HFF-Myc (cell line): ENCODE data around the gene DAND5.
A peak's percentile ranks its signal among the peaks of the same experiment; 100 is the strongest.

Experiments
- DNase-seq: peaks from one replicate; pipeline ENCODE4 v3.0.0-alpha.2; 2011; ENCODE audit warnings: low read depth; ENCODE audit errors: extremely low read depth
- H3K4me3 ChIP-seq: replicated peaks from 2 replicates; pipeline ENCODE4 v1.5.1; 2011; ENCODE audit warnings: low read depth, mild to moderate bottlenecking, control low read depth, low read length
- CTCF ChIP-seq: IDR thresholded peaks from 2 replicates; pipeline ENCODE4 v1.5.1; 2012; ENCODE audit warnings: mild to moderate bottlenecking, low read depth, low read length, control low read depth; ENCODE audit errors: missing control alignments

Gene DAND5

DNA sequence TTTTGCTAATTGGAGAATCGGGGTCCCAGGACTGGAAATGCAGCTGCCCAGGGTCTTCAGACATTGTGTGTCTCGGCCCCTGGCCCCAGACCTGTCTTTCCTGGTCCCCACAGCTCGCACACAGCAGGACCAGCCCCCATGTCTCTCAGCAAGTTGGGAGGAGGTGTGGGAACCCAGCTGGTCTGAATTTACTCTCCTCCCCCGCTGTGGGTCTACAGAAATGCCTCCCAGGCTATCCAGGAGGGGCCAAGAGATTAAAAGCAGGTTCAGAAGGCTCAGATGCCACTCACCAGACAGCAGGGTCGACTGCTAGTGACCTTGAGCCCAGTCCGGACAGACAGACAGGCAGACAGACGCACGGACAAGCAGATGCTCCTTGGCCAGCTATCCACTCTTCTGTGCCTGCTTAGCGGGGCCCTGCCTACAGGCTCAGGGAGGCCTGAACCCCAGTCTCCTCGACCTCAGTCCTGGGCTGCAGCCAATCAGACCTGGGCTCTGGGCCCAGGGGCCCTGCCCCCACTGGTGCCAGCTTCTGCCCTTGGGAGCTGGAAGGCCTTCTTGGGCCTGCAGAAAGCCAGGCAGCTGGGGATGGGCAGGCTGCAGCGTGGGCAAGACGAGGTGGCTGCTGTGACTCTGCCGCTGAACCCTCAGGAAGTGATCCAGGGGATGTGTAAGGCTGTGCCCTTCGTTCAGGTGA, at the start of gene DAND5:
TSS of gene DAND5 (plus strand) at position 285 of the 697 bp plus-strand sequence. CDS start at position 370, 85 bp downstream.
- H3K4me3 ChIP-seq = no peak within 1 kb of the TSS
- TF ChIP-seq CTCF = no peak
- no peak for DNase-seq

DNA sequence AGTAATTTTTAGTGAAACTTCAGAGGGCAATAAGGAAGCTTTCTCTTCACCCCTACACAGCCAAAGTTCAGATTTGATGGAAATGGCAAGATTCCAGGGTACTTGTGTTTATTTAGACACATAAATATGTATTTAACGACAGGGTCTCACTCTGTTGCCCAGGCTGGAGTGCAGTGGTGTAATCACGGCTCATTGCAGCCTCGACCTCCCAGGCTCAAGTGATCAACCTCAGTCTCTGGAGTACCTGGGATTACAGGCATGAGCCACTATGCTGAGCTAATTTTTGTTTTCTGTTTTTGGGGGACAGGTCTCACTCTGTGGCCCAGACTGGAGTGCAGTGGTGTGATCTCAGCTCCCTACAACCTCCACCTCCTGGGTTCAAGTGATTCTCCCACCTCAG, 48.3 kb upstream of the DAND5 start:
- H3K4me3 ChIP-seq = no peak overlapping the region
- TF ChIP-seq CTCF = no peak
- DNase-seq = no peak

DNA sequence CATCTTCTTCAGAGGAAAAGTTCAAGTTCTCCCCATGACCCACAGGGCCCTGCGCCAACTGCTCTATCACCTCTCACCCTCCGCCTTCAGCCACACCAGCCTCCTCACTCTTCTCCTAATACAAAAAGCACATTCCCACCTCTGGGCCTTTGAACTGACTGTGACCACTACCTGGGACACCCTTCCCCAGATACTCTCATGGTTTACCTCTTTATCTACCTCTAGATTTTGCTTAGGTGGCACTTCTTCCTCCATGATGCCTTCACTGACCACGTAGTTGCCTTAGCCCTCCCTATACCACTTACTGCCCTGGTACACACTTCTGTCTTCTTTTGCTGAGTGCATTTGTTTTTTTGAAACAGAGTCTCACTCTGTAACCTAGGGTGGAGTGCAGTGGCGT, 46.4 kb upstream of the DAND5 start:
- DNase-seq = no peak
- no peak for TF ChIP-seq CTCF
- H3K4me3 ChIP-seq = no peak overlapping the region

GRCh38 chr19:12924621-12925310, 44.6 kb upstream of the DAND5 start:
- H3K4me3 ChIP-seq = no peak overlapping the region
- no peak for TF ChIP-seq CTCF
- DNase-seq = no peak

GRCh38 chr19:12930002-12930645, 39.3 kb upstream of the DAND5 start:
- H3K4me3 ChIP-seq = no peak overlapping the region
- no peak for DNase-seq
- peak; percentile 6 for TF ChIP-seq CTCF

DNA sequence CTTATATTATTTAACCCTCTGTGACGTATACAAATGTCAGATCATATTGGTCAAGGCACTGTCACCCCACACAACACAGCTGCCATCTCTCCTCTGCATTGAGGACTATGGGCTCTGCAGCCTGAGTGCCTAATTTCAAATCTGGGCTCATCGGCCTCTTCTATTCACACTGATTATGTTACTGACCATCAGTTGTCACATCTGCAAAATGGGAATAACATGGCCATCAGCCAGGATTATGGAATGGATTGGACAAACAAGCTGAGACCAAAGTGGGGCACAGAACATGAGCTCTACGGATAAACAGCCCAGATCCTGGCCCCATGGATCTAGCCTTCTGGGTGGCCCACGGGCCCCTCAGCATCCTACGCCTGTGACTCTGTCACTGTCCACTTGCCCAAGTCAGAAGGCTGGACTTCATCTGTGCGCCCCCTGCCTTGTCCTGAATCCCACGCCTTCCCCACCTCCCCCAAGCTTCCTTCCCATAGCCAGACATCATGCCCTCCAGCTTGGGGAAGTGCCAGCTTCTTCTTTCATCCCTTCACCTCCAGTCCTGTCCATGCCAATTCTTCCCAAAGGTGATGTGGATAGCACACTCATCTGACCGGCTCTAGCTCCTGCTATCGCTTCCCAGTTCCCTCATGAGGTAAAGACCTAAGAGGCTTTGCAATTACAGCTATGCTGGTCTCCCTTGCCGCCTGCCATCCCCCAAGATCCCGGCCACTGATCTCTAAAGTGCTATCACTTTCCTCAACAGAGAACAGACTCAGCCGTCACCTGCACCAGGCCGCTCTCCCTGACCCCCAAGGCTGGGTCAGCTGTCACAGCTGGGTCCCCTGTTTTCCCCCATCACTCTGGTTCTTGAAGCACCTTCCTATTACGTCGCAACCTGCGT, 36.7 kb upstream of the DAND5 start:
- no peak for DNase-seq
- peak overlapping the region; percentile 99 for H3K4me3 ChIP-seq
- no peak for TF ChIP-seq CTCF
